Upper lobe of left lung (tissue), 6 donors: ENCODE data around the gene RAB40B. TPM values are rescaled to one million over a fixed set of nuclear protein-coding genes. Genes with fewer than 3 reads are reported as not detected.

Experiments used
- ATAC-seq, 2 donors: fragments of 200-7000 bp; cut with Tn5 transposase; one replicate each; pipeline ENCODE4 v1.9.1; 2022; ENCODE audit warnings: mild to moderate bottlenecking in 2 of 2, moderate library complexity in 2 of 2; ENCODE audit not compliant: low FRiP score in 2 of 2
- DNase-seq, 2 donors: peaks; one replicate each; pipeline ENCODE4 v3.0.0-alpha.2; 2019 to 2020
- H3K27ac ChIP-seq, 4 donors: fragments of 200-600 bp; sonication (generic); one replicate each; pipeline ENCODE4 v1.5.1; 2016 to 2019
- H3K27me3 ChIP-seq, 4 donors: fragments of 200-600 bp; sonication (generic); one replicate each; pipeline ENCODE4 v1.5.1; 2017 to 2019
- H3K36me3 ChIP-seq, 4 donors: fragments of 200-600 bp; sonication (generic); one replicate each; pipeline ENCODE4 v1.5.1; 2016 to 2019
- H3K4me1 ChIP-seq, 4 donors: fragments of 200-600 bp; sonication (generic); one replicate each; pipeline ENCODE4 v1.5.1; 2018 to 2019
- H3K4me3 ChIP-seq, 4 donors: fragments of 200-600 bp; sonication (generic); one replicate each; pipeline ENCODE4 v1.5.1; 2017 to 2019; ENCODE audit warnings: mild to moderate bottlenecking in 2 of 4, moderate library complexity in 1 of 4
- H3K9me3 ChIP-seq, 4 donors: fragments of 200-600 bp; sonication (generic); one replicate each; pipeline ENCODE4 v1.5.1; 2018 to 2019
- CTCF ChIP-seq, 6 experiments: fragments of 450-650 bp in 4 of 6; fragments of 200-600 bp in 2 of 6; sonication (generic) in 2 of 6; IDR thresholded peaks; one replicate each; pipeline ENCODE4 v1.5.1; 2016 to 2019; ENCODE audit warnings: antibody characterized with exemption in 6 of 6
- EP300 ChIP-seq, 4 donors: sonication (generic); formaldehyde crosslinking; IDR thresholded peaks; one replicate each; pipeline ENCODE4 v1.5.1; 2017; ENCODE audit warnings: antibody characterized with exemption in 4 of 4, control low read depth in 2 of 4
- POLR2A ChIP-seq, 4 donors: fragments of 450-650 bp; IDR thresholded peaks; one replicate each; pipeline ENCODE4 v1.5.1; 2016 to 2017; ENCODE audit warnings: antibody characterized with exemption in 4 of 4, mild to moderate bottlenecking in 2 of 4
- POLR2AphosphoS5 ChIP-seq, 2 donors: sonication (generic); formaldehyde crosslinking; IDR thresholded peaks; one replicate each; pipeline ENCODE4 v1.5.1; 2017; ENCODE audit warnings: antibody characterized with exemption in 2 of 2
- WGBS, 2 donors: methylation state at CpG; one replicate each; pipeline ENCODE4 v1.1.5; 2017 to 2018; 5-methylcytosine and 5-hydroxymethylcytosine counted together
- total RNA-seq, 6 donors: library from RNA; depleted of rRNA in 4 of 6; stranded (reverse); fragments of >200 nt in 4 of 6; gene quantifications; one replicate each; pipeline versions ENCODE4 v1.1.0 to v1.2.1, GENCODE V29; 2016 to 2021
- donor health status: DM: no; HTN: no; CAD: no; lungs with moderate emphysema.
- donor health status: DM: no; HTN: yes; CAD: no; lungs with severe emphysema.

Gene RAB40B
- total RNA-seq, 6 donors from 2014 or later: 7.8 to 23.7 (median 11.4) TPM

DNA sequence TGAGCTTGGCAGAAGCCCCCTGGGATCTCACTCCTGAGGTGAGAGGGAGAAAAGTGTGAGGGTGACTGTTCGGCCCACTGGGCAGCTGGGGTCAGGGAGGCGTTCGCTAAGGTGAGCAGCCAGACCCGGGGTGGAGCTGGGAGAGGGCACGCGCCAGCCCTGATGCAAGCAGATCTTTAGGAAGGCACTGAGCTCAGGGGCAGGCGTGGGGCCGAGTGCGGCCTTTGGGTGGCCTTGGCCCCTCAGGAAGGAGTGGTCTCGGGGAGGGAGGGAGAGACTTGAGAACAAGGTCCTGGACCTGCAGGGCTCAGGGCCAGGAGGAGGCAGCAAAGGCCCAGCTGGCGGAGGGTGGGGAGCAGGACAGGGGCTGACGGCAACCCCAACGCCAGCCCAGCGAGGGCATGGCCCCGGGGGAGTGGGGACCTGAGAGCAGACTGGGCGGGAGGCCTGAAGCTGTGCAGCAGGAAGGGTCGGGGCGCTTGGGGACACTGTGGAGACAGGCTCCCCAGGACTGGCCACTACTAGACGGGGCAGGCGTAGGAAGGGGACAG, 35.7 kb downstream of the RAB40B start:
- ATAC-seq: no peak
- TF ChIP-seq EP300 (IDR thresholded peaks at IDR 0.05) (no peak), POLR2A (IDR thresholded peaks at IDR 0.05) (no peak), POLR2AphosphoS5 (IDR thresholded peaks at IDR 0.05) (no peak), CTCF (IDR thresholded peaks at IDR 0.05) (no peak)
- 86 to 93% methylated on average over 16 to 20 of the region's 20 CpGs for whole genome bisulfite sequencing, 2 donors

GRCh38 chr17:82661717-82662683, 36.5 kb downstream of the RAB40B start:
- Histone ChIP-seq H3K9me3 (no peaks in the 10 kb centered on the region), H3K27me3 (no peaks in the 10 kb centered on the region), H3K4me3 (no peak overlapping the region), H3K36me3 (peaks cover 0 to 22% (median 6%) of the 10 kb centered on the region in 4 donors), H3K27ac (no peak overlapping the region), H3K4me1 (no peaks in the 10 kb centered on the region)
- TF ChIP-seq EP300 (IDR thresholded peaks at IDR 0.05): no peak
- no peak for TF ChIP-seq POLR2A (IDR thresholded peaks at IDR 0.05)
- TF ChIP-seq CTCF (IDR thresholded peaks at IDR 0.05): no peak
- TF ChIP-seq POLR2AphosphoS5 (IDR thresholded peaks at IDR 0.05): no peak
- WGBS, 2 donors: 89 to 95% methylated on average over 19 to 31 of the region's 31 CpGs
- ATAC-seq: no peak
- no peak for DNase-seq

More for the DNA sequence above, 35.7 kb downstream of the RAB40B start:
- Histone ChIP-seq H3K4me1 (no peaks in the 10 kb centered on the region), H3K27ac (no peak overlapping the region), H3K36me3 (peaks cover 0 to 16% (median 6%) of the 10 kb centered on the region in 4 donors), H3K27me3 (no peaks in the 10 kb centered on the region), H3K9me3 (no peaks in the 10 kb centered on the region), H3K4me3 (no peak overlapping the region)
- no peak for DNase-seq

GRCh38 chr17:82659886-82660285, 38.6 kb downstream of the RAB40B start:
- H3K4me1 ChIP-seq: no peaks in the 10 kb centered on the region
- 94 to 97% methylated on average over 12 to 15 of the region's 15 CpGs for WGBS, 2 donors
- TF ChIP-seq CTCF (IDR thresholded peaks at IDR 0.05) (no peak), EP300 (IDR thresholded peaks at IDR 0.05) (no peak), POLR2A (IDR thresholded peaks at IDR 0.05) (no peak), POLR2AphosphoS5 (IDR thresholded peaks at IDR 0.05) (no peak)
- H3K9me3 ChIP-seq: no peaks in the 10 kb centered on the region
- H3K27ac ChIP-seq: no peak overlapping the region
- H3K27me3 ChIP-seq: no peaks in the 10 kb centered on the region
- DNase-seq (no peak), ATAC-seq (no peak)
- H3K4me3 ChIP-seq: no peak overlapping the region
- H3K36me3 ChIP-seq: peaks cover 0 to 22% (median 6%) of the 10 kb centered on the region in 4 donors

GRCh38 chr17:82658796-82659452, 39.6 kb downstream of the RAB40B start:
- TF ChIP-seq POLR2AphosphoS5 (IDR thresholded peaks at IDR 0.05) (no peak), CTCF (IDR thresholded peaks at IDR 0.05) (no peak), POLR2A (IDR thresholded peaks at IDR 0.05) (no peak), EP300 (IDR thresholded peaks at IDR 0.05) (no peak)
- Histone ChIP-seq H3K9me3 (no peaks in the 10 kb centered on the region), H3K36me3 (peaks cover 0 to 22% (median 6%) of the 10 kb centered on the region in 4 donors), H3K4me1 (no peaks in the 10 kb centered on the region), H3K4me3 (no peak overlapping the region), H3K27me3 (no peaks in the 10 kb centered on the region), H3K27ac (no peak overlapping the region)
- WGBS, 2 donors: 94 to 97% methylated on average over 20 to 36 of the region's 36 CpGs
- DNase-seq (peak in 1 of 2 donors; percentile 79), ATAC-seq (no peak)
